Inferior parietal cortex (tissue), 1 donor: ENCODE data around the gene SNAPIN.
"Not testable (repeated sequence)": the region's sequence is repeated elsewhere in the genome, so short reads cannot be mapped to it uniquely, and the experiment has no call there.

ENCODE experiments used
- DNase-seq: peaks from one replicate; pipeline ENCODE4 v3.0.0-alpha.2; 2016; ENCODE audit errors: extremely low spot score

Gene SNAPIN

GRCh38 chr1:153626904-153627714 is 31.4 kb upstream of the SNAPIN start, which contains the start of gene S100A13:
Gene S100A13, minus strand, starts transcription at chr1:153627505. Its CDS starts 1,033 bp downstream, at chr1:153626472.
- DNase-seq, result peak; percentile 71

DNA sequence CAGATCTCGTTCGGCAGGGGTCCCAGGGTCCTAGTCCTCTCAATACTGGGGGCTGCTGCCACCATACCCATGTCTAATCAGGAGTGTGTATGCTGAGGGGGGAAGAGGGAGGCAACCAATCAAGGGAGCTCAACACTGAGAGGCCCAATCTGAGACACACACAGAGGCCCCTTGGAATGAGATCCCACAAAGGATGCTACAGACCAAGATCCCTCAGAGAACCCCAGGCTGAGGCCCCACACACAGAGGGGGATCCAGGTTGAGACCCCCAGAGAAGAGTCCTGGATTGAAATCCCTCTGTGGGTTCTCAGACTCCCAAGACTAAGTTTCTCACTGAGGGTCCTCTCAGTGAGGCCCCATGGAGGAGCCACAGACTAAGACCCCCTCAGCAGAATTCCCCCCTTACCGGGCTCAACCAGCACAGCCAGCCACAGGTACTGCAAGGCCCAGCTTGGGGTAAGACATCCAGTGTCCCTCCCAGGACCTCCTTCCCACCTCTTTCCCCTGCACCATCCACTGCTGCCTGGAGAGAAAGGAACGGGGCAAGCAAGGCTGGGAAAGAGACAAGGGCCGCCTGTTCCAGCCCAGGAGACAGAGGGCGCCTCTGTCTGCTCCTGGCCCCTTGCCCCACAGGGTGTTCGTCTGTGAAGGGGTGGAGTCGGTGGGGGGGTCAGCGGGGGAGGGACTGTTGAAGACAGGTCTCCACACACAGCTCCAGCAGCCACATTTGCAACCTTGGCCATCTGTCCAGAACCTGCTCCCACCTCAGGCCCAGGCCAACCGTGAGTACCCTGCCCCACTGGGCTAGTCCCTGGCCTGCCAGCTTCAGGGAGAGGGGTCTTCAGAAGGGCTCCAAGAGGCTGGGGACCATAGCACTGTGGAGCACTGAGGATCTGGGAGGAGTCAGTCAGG is 30.5 kb upstream of the SNAPIN start, which contains the start of gene S100A1:
S100A1 (plus strand) TSS at position 720 of the 912 bp plus-strand sequence. CDS start 2,088 bp downstream, outside the sequence.
- peak; percentile 65 for DNase-seq

DNA sequence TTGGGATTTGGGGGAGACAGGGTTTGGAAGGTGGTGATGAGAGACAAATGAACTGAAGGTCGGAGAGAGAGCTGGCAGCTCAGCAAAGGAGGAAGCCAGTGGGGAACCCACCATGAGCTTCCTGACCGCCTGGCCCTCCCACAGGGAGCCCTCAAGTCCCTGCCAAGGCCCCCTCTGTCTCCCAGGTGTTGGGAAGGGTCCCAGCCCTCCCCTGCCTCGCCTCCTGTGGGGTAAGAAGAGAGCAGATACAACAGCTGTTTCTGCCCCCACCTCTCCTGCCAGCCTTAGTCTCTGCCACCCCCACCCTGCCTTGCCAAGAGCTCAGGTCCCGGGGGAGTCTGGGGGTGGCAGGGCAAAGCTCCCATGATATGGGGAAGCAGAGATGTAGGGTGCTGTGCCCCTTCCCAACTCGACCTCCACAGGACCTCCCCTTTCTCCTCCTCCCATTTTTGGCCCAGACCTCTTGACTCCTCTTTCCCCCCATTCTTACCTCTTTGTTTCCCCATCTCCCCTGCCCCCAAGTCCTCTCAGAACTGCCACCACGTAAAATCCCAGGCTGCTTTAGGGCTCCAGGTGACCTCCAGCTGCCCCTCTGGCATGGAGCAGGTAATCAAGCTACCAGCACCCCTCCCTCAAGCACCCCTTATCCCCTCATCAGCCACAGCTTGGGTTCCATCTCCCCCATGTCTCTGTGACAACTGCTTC is 29.7 kb upstream of the SNAPIN start:
- no peak for DNase-seq

DNA sequence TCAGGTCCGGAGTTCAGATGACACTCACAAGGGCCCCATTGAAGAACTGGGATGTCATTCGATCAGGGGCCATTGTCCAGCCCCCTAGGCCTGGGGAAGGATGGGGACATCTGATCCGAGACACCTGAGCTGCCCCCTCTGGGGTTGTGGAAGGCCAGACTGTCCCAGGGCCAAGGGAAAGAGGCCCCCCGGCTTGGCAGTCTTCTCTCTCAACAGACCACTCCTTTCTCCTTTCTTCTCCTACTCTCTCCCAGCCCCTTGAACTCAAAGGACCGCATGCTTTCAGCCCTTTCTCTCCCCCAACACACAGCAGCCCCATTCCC is 29.2 kb upstream of the SNAPIN start:
- no peak for DNase-seq

DNA sequence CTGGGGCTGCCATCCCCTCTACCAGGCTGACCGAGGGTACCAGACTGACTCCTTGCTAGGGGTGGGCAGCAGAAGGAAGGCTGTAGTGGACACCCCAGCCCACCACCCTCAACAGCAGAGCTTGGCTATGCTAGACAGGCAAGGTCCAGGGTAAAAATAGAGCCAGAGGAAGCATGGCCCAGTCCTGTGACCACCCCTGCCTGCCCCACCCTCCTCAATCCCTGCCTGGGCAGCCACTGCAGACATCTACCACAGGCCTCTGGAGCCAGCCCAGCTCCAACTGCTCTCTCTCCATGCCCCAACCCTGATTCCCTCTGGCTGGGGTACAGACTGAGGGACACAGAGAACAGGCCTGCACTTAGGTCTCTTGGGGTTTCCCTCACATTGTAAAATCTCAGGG is 28.5 kb upstream of the SNAPIN start:
- DNase-seq, result no peak

DNA sequence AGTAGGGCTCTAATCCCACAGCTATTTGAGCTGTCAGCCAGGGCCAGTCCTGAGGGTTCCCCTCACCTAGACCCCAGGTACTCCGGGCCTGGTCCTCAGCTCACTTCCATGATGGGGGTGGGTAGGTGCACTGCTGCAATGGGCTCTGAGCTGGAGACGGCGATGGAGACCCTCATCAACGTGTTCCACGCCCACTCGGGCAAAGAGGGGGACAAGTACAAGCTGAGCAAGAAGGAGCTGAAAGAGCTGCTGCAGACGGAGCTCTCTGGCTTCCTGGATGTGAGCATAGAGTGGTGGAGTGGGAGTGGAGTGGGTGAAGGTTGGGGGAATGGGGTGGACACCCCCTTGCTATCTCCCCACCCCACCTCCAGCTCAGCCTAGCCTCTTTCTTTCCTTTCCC is 28.1 kb upstream of the SNAPIN start:
- no peak for DNase-seq

GRCh38 chr1:153631047-153632022 is 27.2 kb upstream of the SNAPIN start:
- no peak for DNase-seq

DNA sequence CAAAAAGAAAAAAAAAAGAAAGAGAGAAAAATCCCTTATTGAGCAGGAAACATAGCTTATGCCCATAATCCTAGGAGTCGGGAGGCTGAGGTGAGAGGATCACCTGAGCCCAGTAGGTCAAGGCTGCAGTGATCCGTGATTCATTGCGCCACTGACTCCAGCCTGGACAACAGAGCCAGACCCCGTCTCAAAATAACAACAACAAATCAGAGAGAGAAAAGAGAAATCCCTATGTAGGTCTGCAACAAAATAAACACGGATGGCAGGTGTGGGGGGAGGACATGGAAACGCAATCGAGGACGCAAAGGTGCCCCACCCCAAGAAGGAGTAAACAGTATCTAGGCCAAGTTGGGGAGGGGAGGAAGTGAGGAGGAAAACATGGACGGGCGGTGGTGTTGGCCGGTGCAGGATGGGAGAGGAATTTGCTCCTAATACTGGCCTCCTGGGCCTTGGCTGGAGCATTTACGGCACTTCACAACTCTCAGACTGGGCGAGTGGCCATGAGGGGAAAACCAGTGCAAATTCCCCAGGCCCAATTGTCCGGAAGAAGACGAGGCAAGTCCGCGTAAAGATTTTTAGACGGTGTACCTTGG is 25.2 kb upstream of the SNAPIN start:
- no peak for DNase-seq

- DNase-seq, result peak; percentile 100
These were observed 24.5 kb upstream of the SNAPIN start, which contains the start of gene CHTOP for GRCh38 chr1:153633754-153634665. Gene CHTOP, plus strand, starts transcription at chr1:153634066. Its CDS starts 2,523 bp downstream, at chr1:153636589.

GRCh38 chr1:153635872-153636271 is 22.6 kb upstream of the SNAPIN start:
- DNase-seq, result no peak

DNA sequence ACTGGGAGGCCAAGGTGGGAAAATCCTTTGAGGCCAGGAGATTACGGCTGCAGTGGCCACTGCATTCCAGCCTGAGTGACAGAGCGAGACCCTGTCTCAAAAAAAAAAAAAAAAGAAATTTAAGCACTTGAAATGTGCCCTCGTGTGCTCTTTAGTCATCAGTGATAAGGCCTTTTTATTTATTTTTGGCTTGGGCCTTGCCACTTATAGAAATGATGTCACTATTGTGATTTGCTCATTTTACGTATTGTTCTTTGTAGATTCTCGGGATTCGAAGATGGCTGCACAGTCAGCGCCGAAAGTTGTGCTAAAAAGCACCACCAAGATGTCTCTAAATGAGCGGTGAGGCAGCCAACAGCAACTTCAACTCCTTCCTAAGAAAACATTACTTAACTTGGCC is 22.2 kb upstream of the SNAPIN start:
- DNase-seq, result no peak

DNA sequence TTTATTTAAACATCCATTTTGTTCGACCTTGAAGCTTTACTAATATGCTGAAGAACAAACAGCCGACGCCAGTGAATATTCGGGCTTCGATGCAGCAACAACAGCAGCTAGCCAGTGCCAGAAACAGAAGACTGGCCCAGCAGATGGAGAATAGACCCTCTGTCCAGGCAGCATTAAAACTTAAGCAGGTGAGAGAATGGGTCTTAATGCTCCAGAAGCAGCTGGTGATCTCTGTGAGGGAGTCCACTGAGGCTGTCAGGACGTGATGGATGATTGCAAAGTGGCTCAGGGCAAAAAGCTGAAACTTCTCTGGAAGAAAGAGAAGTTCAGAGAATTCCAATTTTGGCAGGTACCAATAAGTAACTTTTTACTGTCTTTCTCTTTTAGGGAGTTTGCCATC is 20.2 kb upstream of the SNAPIN start:
- DNase-seq, result no peak

DNA sequence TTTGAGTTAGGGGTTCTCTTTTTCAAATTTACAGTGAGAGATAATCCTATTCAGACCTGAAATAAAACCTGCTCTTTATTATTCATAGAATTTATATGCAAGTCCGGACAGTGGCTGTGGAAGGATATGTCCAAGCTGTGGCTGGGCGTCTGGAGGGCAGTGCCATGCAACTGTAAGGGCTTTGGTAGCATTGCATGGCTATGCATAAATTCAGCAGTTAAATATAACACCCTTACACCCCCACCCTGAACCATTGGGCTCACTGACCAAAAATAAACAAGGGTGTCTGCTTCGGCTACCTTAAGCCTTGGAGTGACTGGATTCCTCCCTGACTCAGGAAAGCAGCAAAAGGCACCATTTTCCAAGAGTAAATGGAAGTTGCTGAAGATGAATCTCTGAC is 19.2 kb upstream of the SNAPIN start:
- DNase-seq, result no peak

DNA sequence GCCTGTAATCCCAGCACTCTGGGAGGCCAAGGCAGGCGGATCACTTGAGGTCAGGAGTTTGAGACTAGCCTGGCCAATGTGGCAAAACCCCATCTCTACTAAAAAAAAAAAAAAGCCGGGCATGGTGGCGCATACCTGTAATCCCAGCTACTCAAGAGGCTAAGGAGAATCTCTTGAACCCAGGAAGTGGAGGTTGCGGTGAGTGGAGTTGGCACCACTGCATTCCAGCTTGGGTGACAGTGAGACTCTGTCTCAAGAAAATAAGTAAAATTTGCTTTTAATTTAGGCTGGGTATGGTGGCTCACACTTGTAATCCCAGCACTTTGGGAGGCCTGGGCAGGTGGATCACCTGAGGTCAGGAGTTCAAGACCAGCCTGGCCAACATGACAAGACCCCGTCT is 18.3 kb upstream of the SNAPIN start:
- not testable (repeated sequence) for DNase-seq

GRCh38 chr1:153640861-153641260 is 17.6 kb upstream of the SNAPIN start:
- DNase-seq, result no peak

GRCh38 chr1:153642161-153642560 is 16.3 kb upstream of the SNAPIN start:
- no peak for DNase-seq

GRCh38 chr1:153643100-153643499 is 15.4 kb upstream of the SNAPIN start:
- no peak for DNase-seq

DNA sequence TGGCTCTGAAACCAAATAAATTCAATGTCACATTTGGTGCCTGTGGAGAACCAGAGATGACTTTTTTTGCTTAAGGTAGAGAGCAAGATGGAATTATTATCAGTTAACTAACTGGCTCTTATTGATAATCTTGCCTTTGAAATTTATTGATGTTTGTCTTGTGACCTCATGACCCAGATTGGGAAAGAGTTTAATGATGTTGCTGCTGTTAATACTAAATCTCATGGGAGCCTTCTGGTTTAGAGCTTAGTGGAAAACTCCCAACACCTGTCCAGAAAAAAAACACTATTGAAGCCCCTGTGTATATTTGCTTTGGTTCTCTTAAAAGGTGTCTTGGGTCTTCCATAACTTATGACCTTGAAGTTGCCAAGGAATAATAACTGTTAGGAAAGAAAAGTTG is 14.7 kb upstream of the SNAPIN start:
- no peak for DNase-seq

DNA sequence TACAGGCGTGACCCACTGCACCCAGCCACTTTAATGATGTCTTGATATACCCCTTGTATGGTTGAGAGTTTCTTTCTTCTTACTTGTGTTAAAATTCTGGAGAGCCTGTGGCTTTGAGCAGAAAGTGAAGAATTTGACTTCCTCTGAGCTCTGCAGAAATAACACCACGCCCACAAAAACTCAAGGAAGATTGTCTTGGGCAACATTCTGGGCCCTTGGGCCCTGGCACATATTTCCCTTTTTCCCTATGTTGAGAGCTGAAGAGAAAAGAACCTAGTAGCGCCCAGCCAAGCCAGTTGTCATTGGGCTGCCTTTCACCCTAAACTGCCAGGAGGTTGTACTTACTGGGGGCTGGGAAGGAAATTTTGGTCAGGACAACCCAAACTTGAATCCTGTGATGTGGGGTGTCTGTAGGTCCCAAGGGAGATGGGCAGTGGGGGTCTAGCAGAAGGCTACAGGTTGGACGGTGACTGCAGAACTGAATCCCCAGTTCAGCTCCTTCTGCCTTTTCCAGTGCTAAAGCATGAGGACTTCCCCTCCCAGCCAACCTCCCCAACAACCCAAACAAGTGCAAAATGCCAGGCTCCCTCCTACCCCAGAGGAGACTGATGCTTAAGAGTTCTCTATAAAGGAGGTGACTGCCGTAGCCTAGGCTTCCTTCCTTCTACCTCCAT is 11.7 kb upstream of the SNAPIN start:
- no peak for DNase-seq
